ENCODE data around the gene VPS13D. TPM values are rescaled to one million over a fixed set of nuclear protein-coding genes. Genes with fewer than 3 reads are reported as not detected.
A peak's percentile ranks its signal among the peaks of the same experiment; 100 is the strongest.

Gene VPS13D
- total RNA-seq, 2 donors from 2014 or later, result 54.0 to 63.3 TPM

DNA sequence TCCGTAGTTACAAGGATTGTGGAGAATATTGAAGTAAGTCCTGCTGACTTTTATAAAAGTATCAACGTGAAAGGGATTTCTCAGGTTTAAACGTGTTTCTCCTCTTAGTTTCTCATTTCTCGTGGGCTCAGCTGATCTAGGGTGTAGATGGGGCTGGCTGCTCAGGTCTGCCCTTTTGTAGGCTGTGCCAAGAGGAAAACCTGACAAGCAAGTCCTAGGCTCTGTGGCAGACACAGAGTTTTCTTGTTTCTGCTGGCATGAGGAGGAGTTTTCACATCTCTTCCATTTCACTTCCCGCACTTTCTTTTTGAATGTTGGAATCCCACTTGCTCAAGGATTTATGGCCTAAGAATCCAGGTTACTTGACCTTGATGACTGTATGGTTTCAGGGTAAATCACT is 14.8 kb downstream of the VPS13D start:
- peaks cover 0 to 22% of the 10 kb centered on the region in 2 donors for H3K36me3 ChIP-seq (replicated peaks in 1 of 2; ENCODE audit: insufficient read depth in 1 of 2, low read depth in 2 of 2)
- no peaks in the 10 kb centered on the region for H3K4me1 ChIP-seq
- intact Hi-C loops (cut with DNase I), result no loop called here
- H3K9me3 ChIP-seq, result no peaks in the 10 kb centered on the region
- no peak for DNase-seq
- no peaks in the 10 kb centered on the region for H3K27me3 ChIP-seq
- H3K4me3 ChIP-seq, result no peak overlapping the region
- H3K27ac ChIP-seq, result no peak overlapping the region
- ATAC-seq, result no peak
- WGBS, 2 donors, result 74 to 78% methylated on average over 5 of the region's 5 CpGs
- TF ChIP-seq, protein P1, sequence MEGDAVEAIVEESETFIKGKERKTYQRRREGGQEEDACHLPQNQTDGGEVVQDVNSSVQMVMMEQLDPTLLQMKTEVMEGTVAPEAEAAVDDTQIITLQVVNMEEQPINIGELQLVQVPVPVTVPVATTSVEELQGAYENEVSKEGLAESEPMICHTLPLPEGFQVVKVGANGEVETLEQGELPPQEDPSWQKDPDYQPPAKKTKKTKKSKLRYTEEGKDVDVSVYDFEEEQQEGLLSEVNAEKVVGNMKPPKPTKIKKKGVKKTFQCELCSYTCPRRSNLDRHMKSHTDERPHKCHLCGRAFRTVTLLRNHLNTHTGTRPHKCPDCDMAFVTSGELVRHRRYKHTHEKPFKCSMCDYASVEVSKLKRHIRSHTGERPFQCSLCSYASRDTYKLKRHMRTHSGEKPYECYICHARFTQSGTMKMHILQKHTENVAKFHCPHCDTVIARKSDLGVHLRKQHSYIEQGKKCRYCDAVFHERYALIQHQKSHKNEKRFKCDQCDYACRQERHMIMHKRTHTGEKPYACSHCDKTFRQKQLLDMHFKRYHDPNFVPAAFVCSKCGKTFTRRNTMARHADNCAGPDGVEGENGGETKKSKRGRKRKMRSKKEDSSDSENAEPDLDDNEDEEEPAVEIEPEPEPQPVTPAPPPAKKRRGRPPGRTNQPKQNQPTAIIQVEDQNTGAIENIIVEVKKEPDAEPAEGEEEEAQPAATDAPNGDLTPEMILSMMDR (IDR thresholded peaks at IDR 0.05), result no peak
- TF ChIP-seq POLR2A (IDR thresholded peaks at IDR 0.05), result no peak

DNA sequence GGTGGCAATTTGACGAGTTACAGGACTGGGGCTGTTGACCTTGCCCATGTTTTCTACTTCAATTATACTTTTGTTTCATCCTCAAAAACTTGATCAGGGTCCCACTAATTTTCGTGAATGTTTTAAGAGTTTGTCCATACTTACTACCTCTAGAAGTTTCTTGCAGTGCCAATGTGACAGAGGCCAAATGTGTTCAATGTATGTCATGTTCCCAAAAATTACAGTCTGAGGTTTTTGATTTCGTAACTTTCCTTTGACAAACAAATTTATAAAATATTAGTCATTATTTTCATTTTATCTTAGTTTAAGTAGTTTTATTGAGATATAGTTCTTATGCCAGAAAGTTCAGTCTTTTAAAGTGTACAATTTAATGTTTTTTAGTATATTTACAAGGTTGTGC is 15.3 kb downstream of the VPS13D start:
- Histone ChIP-seq H3K27ac (no peak overlapping the region), H3K36me3 (replicated peaks in 1 of 2; ENCODE audit: insufficient read depth in 1 of 2, low read depth in 2 of 2) (peaks cover 0 to 27% of the 10 kb centered on the region in 2 donors)

DNA sequence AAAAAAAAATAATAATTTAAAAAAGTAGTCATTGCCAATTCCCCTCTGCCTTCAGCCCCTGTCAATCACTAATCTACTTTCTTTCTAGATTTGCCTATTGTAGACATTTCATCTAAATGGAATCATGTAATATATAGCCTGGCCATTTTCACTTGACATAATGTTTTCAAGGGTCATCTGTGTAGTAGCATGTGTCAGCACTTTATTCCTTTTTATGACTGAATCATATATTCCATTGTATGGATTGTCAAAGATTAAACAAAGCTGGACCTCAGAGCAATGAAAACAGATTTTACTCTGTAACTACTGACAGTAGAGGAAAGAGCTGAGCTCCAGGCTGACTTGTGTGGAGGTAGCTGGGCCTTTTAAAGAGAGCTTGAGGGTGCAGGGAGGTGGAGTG is 15.9 kb downstream of the VPS13D start:
- TF ChIP-seq POLR2A (IDR thresholded peaks at IDR 0.05), result no peak
- TF ChIP-seq, protein P1 (IDR thresholded peaks at IDR 0.05), result no peak
- Histone ChIP-seq H3K27ac (no peak overlapping the region), H3K27me3 (no peaks in the 10 kb centered on the region), H3K4me1 (no peaks in the 10 kb centered on the region), H3K9me3 (no peaks in the 10 kb centered on the region), H3K4me3 (no peak overlapping the region), H3K36me3 (replicated peaks in 1 of 2; ENCODE audit: insufficient read depth in 1 of 2, low read depth in 2 of 2) (peaks cover 0 to 31% of the 10 kb centered on the region in 2 donors)
- intact Hi-C loops (cut with DNase I), result no loop called here
- DNase-seq (no peak), ATAC-seq (no peak)

More for the DNA sequence above, 15.3 kb downstream of the VPS13D start:
- WGBS, 2 donors, result 56 to 92% methylated on average over 3 of the region's 3 CpGs
- H3K9me3 ChIP-seq, result no peaks in the 10 kb centered on the region
- DNase-seq (no peak), ATAC-seq (no peak)
- intact Hi-C loops (cut with DNase I), result no loop called here
- TF ChIP-seq, protein P1 (IDR thresholded peaks at IDR 0.05), result no peak
- TF ChIP-seq POLR2A (IDR thresholded peaks at IDR 0.05), result no peak
- no peaks in the 10 kb centered on the region for H3K4me1 ChIP-seq
- H3K27me3 ChIP-seq, result no peaks in the 10 kb centered on the region
- no peak overlapping the region for H3K4me3 ChIP-seq

DNA sequence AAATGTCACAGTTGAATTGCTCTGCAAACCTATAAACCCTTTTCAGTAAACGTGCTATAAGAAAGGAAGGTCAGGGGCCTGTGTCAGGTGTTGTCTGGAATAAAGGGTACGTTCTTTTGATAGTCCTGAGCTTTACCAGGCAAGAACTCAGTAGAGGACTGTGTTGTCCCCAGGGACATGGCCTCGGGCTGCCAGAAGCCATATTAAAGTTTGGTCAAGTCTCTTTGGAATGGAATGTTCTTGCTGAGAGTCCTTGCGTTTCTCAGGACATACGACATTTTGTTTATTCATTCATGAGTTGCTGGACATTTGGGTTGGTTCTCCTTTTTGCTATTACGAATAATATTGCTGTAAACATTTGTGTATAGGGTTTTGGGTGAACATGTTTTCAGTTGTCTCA is 16.8 kb downstream of the VPS13D start:
- intact Hi-C loops (cut with DNase I), result no loop called here
- ATAC-seq (no peak), DNase-seq (peak in 1 of 4 donors; percentile 13)
- no peaks in the 10 kb centered on the region for H3K9me3 ChIP-seq
- H3K27ac ChIP-seq, result no peak overlapping the region
- peaks cover 0 to 35% of the 10 kb centered on the region in 2 donors for H3K36me3 ChIP-seq (replicated peaks in 1 of 2; ENCODE audit: insufficient read depth in 1 of 2, low read depth in 2 of 2)
- TF ChIP-seq POLR2A (IDR thresholded peaks at IDR 0.05), result no peak
- TF ChIP-seq, protein P1 (IDR thresholded peaks at IDR 0.05), result no peak
- H3K4me1 ChIP-seq, result no peaks in the 10 kb centered on the region
- WGBS, 2 donors, result 83 to 92% methylated on average over 6 of the region's 6 CpGs
- H3K27me3 ChIP-seq, result no peaks in the 10 kb centered on the region
- no peak overlapping the region for H3K4me3 ChIP-seq

DNA sequence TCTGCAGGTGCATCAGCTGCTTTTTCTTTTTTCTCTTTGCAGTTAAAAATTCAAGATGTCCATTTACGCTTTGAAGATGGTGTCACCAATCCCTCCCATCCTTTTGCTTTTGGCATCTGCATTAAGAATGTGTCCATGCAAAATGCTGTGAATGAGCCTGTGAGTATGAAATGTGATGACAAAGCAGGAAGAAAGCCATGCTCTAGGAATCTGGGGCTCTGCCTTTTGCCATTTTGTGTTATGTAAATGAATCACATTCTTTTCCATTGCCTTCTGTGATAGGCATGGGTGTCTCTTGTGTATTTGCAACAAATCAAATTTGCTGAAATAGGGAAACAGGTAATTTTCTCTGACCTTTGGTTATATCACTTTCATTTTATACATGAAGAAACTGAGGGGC is 19.4 kb downstream of the VPS13D start:
- Histone ChIP-seq H3K4me3 (no peak overlapping the region), H3K27me3 (no peaks in the 10 kb centered on the region), H3K27ac (no peak overlapping the region), H3K36me3 (replicated peaks in 1 of 2; ENCODE audit: insufficient read depth in 1 of 2, low read depth in 2 of 2) (peaks cover 7 to 40% of the 10 kb centered on the region in 2 donors), H3K4me1 (no peaks in the 10 kb centered on the region), H3K9me3 (no peaks in the 10 kb centered on the region)
- WGBS, 2 donors, result 91 to 100% methylated on average over 1 of the region's 1 CpG
- no peak for TF ChIP-seq POLR2A (IDR thresholded peaks at IDR 0.05)
- TF ChIP-seq, protein P1 (IDR thresholded peaks at IDR 0.05), result no peak
- ATAC-seq (no peak), DNase-seq (no peak)
- intact Hi-C loops (cut with DNase I), result no loop called here

All from body of pancreas (tissue), 4 donors.